T-helper 2 cell treated with Interferon-gamma antibody and Interleukin-4, amounts not matched to agents 5 μg/mL and 100 μg/mL, for 36 hours (primary cell): ENCODE measurements around the gene KCNQ1.

Source experiments
- DNase-seq: peaks from one replicate; pipeline ENCODE4 v3.0.0; 2021; ENCODE audit warnings: low spot score
- H3K27ac Mint-ChIP-seq: one replicate; pipeline ENCODE4 v1.8.0; 2021; ENCODE audit warnings: mild to moderate bottlenecking, mixed read lengths
- H3K27me3 Mint-ChIP-seq: one replicate; pipeline ENCODE4 v1.8.0; 2021; ENCODE audit warnings: low read depth, mixed read lengths
- H3K36me3 Mint-ChIP-seq: one replicate; pipeline ENCODE4 v1.8.0; 2021; ENCODE audit warnings: low read depth, mixed read lengths
- H3K4me1 Mint-ChIP-seq: one replicate; pipeline ENCODE4 v1.8.0; 2021; ENCODE audit warnings: low read depth, mixed read lengths
- H3K4me3 Mint-ChIP-seq: one replicate; pipeline ENCODE4 v1.8.0; 2022; ENCODE audit warnings: mild to moderate bottlenecking, moderate library complexity, mixed read lengths
- H3K9me3 Mint-ChIP-seq: one replicate; pipeline ENCODE4 v1.8.0; 2021; ENCODE audit warnings: mixed read lengths

Gene KCNQ1

DNA sequence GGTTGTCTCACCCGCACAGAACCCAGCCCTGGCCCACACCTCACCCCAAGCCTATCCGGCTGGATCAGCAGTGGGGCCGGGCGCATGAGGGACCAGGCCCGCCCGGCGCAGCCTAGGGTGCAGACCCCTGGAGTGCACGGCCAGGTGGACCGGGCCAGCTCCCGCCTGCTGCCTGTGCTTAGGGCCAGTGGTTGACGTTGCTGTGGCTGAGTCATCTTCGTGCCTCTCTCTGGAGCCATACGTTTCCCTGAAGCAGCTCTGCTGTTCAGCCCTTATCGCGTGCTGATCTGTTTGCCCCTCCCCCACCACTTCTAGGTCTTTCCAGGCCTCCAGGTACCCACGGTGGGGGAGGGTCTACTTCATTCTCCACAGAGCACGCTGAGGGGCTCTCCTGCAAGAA lies 401.2 kb downstream of the KCNQ1 start:
- Mint-ChIP-seq H3K9me3 (no peaks in the 10 kb centered on the region), H3K36me3 (no peaks in the 10 kb centered on the region), H3K27ac (no peak overlapping the region), H3K4me3 (no peak overlapping the region), H3K27me3 (no peaks in the 10 kb centered on the region), H3K4me1 (no peaks in the 10 kb centered on the region)
- no peak for DNase-seq

DNA sequence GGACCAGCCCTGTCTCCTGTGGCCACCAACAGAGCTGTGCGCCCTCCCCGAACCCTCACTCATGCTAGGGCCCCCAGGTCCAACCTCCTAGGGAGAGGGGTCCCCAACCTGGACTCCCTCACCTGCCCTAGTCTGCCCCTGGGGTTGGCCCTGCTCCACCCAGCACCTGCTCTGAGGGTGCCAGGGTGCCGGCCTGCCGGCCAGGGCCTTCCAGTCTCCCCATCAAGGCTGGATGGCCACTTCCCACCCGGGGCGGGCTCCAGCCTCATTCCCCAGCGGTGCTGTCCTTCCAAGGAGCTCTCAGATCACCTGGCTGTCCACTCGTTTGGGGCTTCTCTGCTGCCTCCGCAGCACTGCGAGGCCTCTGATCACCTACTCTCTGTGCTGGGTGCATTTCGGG lies 401.7 kb downstream of the KCNQ1 start:
- no peaks in the 10 kb centered on the region for H3K9me3 Mint-ChIP-seq
- H3K4me3 Mint-ChIP-seq = no peak overlapping the region
- H3K27me3 Mint-ChIP-seq = no peaks in the 10 kb centered on the region
- H3K4me1 Mint-ChIP-seq = no peaks in the 10 kb centered on the region
- no peaks in the 10 kb centered on the region for H3K36me3 Mint-ChIP-seq
- no peak overlapping the region for H3K27ac Mint-ChIP-seq
- DNase-seq = no peak

DNA sequence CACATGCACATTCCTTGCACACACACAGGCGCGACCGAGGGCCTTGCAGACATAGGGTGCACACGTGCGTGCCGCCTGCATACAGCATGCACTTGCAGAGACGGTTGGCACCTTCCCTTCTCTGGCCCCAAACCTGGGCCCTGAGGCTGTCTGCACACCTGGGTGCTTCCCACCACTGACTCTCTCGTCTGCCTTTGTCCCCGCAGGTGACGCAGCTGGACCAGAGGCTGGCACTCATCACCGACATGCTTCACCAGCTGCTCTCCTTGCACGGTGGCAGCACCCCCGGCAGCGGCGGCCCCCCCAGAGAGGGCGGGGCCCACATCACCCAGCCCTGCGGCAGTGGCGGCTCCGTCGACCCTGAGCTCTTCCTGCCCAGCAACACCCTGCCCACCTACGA lies 402.8 kb downstream of the KCNQ1 start:
- Mint-ChIP-seq H3K4me1 (no peaks in the 10 kb centered on the region), H3K27ac (no peak overlapping the region), H3K4me3 (no peak overlapping the region), H3K36me3 (no peaks in the 10 kb centered on the region), H3K27me3 (no peaks in the 10 kb centered on the region), H3K9me3 (no peaks in the 10 kb centered on the region)
- no peak for DNase-seq

DNA sequence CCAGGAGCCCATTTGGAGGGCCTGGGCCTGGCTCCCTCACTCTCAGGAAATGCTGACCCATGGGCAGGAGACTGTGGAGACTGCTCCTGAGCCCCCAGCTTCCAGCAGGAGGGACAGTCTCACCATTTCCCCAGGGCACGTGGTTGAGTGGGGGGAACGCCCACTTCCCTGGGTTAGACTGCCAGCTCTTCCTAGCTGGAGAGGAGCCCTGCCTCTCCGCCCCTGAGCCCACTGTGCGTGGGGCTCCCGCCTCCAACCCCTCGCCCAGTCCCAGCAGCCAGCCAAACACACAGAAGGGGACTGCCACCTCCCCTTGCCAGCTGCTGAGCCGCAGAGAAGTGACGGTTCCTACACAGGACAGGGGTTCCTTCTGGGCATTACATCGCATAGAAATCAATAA lies 403.7 kb downstream of the KCNQ1 start:
- no peak overlapping the region for H3K27ac Mint-ChIP-seq
- no peaks in the 10 kb centered on the region for H3K4me1 Mint-ChIP-seq
- no peak overlapping the region for H3K4me3 Mint-ChIP-seq
- no peaks in the 10 kb centered on the region for H3K36me3 Mint-ChIP-seq
- H3K9me3 Mint-ChIP-seq = no peaks in the 10 kb centered on the region
- no peak for DNase-seq
- no peaks in the 10 kb centered on the region for H3K27me3 Mint-ChIP-seq

DNA sequence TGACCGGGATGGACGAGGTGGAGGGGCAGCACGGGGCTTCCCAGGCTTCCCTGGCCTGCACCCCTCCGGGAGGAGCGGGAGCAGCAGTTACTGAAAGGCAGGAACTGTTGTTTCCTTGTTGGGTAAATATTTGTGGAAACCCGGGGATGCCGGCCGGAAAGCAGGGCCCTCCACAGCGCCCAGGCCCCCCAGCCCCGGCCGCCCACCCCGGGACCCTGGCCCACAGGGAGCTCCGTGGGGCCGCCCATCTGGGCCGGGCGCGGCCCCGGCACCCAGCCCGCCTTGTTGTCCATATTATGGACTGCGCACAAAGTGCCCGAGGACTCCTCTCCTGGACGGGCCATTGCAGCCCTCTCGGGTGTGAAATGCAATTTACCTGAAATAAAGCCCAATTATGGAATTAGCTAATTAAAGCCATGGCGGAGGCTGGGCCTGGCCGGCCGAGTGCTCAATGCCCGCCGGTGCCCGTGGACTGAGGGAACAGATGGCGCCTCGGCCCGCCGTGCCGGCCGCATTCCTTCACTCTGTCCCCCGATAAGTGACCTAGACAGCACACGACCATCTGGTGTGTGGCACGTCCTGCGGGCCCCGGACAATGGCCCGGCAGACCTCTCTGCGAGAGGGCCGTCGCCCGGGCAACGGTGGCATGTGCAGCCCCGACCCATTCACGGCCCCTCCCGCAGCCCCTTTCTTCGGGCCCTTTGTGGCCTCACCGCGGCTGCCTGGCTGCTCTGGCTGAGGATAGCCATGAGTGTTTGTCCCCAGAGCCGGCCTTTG lies 405.4 kb downstream of the KCNQ1 start:
- H3K4me3 Mint-ChIP-seq = no peak overlapping the region
- H3K27me3 Mint-ChIP-seq = no peaks in the 10 kb centered on the region
- no peak for DNase-seq
- H3K4me1 Mint-ChIP-seq = no peaks in the 10 kb centered on the region
- H3K36me3 Mint-ChIP-seq = no peaks in the 10 kb centered on the region
- no peaks in the 10 kb centered on the region for H3K9me3 Mint-ChIP-seq
- H3K27ac Mint-ChIP-seq = no peak overlapping the region

DNA sequence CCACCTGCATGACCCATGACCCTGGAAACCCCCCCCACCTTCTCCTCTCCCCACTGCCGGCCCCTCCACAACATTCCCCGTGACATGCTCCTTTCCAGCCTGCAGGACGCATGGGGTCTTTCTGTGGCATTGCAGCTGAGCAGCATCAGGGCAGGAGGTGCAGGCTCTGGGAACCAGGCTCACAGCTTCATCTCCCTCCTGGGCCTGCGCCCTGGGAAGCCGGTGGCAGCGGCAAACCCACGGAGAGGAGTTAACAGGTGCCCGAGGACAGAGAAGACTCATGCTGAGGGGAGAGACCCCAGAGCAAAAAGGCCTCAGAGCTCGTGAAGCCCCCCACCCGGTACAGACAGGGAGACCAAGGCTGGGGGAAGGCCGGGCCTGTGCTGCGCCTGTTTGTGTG lies 408.6 kb downstream of the KCNQ1 start:
- Mint-ChIP-seq H3K4me3 (no peak overlapping the region), H3K36me3 (no peaks in the 10 kb centered on the region), H3K9me3 (no peaks in the 10 kb centered on the region), H3K4me1 (no peaks in the 10 kb centered on the region), H3K27me3 (no peaks in the 10 kb centered on the region), H3K27ac (no peak overlapping the region)
- DNase-seq = no peak

DNA sequence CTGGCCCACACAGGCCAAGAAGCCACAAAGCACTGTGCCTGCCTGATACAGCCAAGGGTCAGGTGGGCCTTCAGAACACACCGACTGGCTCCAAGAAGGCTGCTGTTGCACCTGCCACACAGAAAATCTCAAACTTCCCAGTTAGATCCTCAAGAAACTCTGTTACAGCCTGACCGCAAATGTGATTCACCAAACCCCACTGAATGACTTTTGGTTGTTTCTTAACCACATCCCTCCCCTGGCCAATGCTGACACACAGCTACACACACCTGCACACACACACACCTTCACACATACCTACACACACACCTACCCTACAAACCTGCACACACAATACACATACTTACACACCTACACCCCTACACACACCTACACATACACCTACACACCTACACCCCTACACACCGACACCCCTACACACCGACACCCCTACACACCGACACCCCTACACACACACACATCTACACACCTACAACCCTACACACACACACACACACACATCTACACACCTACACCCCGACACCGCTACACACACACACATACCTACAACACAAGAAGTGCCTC lies 409.3 kb downstream of the KCNQ1 start:
- H3K27ac Mint-ChIP-seq = no peak overlapping the region
- no peaks in the 10 kb centered on the region for H3K4me1 Mint-ChIP-seq
- no peaks in the 10 kb centered on the region for H3K36me3 Mint-ChIP-seq
- H3K27me3 Mint-ChIP-seq = no peaks in the 10 kb centered on the region
- H3K4me3 Mint-ChIP-seq = no peak overlapping the region
- no peak for DNase-seq
- H3K9me3 Mint-ChIP-seq = no peaks in the 10 kb centered on the region

DNA sequence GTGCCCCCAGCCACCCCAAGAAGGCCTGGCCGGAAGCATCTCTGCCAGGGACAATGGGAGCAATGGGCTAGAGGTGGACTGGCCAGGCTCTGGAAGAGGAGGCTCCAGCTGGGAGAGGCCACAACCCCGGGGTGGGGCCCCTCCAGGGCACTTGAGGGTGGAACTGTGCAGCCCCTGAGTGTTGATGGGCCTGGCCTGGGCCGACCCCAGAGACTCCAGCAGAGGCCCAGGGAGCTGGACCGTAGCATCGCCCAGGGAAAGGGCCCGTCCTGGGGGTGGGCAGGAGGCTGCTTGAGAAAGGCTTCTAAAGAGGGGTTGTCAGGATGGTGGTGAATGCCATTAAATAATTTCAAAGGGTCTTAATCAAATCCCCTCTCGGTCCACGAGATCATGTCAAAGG lies 410.4 kb downstream of the KCNQ1 start:
- Mint-ChIP-seq H3K9me3 (no peaks in the 10 kb centered on the region), H3K4me3 (no peak overlapping the region), H3K27ac (no peak overlapping the region), H3K27me3 (no peaks in the 10 kb centered on the region), H3K36me3 (no peaks in the 10 kb centered on the region), H3K4me1 (no peaks in the 10 kb centered on the region)
- DNase-seq = no peak

DNA sequence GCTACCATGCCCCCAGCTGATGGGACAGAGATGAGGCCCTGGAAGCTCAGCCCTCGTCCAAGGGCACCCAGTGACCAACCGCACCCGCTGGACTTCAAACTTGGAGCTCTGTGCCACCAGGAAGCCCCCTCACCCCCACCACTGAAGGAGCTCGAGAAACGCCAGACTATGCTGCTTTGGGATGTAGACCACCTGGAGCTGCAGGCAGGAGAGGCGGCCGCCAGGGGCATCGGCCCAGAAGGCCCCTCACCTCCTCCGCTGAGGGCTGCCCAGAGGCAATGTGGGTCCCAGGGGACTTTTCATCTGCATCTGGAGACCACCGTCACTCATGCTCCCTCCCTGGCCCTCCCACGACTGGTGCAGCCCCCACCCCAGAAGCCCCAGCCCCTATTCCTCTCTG lies 412.5 kb downstream of the KCNQ1 start:
- no peaks in the 10 kb centered on the region for H3K9me3 Mint-ChIP-seq
- peaks cover 4% of the 10 kb centered on the region for H3K27me3 Mint-ChIP-seq
- DNase-seq = no peak
- no peaks in the 10 kb centered on the region for H3K4me1 Mint-ChIP-seq
- no peaks in the 10 kb centered on the region for H3K36me3 Mint-ChIP-seq
- no peak overlapping the region for H3K27ac Mint-ChIP-seq
- no peak overlapping the region for H3K4me3 Mint-ChIP-seq

DNA sequence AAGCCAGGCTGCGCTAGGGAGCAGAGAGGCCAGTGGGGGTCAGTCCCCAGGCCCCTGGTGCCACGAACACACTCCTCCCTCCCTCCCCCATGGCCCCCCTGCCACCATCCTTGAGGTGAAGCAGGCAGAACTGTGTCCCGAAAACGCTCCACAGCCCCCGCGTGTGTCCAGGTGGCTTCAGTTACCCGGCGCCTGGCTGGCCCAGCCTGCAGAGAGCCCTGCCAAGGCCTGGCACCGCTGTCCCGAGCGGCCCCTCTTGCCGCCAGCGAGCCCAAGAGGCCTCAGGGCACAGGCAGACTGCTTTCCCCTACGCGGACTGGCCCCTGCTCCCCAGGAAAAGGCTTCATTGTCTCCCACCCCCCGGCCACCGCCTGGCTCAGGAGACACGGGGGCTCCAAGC lies 413.1 kb downstream of the KCNQ1 start:
- Mint-ChIP-seq H3K4me3 (no peak overlapping the region), H3K4me1 (no peaks in the 10 kb centered on the region), H3K9me3 (no peaks in the 10 kb centered on the region), H3K36me3 (no peaks in the 10 kb centered on the region), H3K27me3 (peaks cover 4% of the 10 kb centered on the region), H3K27ac (no peak overlapping the region)
- DNase-seq = no peak

DNA sequence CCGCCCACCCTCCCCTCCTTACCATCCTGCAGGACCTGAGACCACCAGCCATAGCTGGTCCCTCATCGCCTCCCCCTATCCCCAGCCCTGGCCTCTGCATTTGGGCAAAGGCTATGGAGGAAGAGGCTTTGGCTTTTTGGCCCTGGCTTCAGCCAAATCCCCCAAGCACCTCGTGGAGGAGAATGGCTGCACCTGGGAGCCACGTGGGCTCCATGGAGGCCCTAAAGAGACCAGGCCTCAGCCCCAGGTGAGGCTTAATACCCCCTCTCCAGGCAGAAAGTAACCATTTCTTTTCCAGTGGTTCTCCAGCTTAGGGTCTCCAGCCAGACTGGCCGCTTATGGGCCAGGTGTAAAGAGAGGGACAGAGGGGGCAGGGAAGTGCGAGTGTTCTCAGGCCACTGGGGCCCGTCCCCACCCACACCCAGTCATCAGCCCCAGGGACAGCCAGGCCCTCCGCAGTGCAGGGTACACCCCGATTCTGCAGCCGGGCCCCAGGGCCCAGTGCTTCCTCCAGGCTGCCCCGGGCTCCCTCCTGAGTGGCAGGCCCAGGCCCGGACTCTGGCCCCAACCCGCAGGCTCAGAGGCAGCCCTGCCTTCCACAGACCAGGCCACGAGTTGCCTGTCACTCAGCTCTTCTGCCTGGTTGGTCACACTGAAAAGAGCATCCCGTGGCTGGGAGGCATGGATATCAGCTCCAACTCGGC lies 414.3 kb downstream of the KCNQ1 start:
- H3K4me3 Mint-ChIP-seq = no peak overlapping the region
- H3K36me3 Mint-ChIP-seq = no peaks in the 10 kb centered on the region
- peaks cover 14% of the 10 kb centered on the region for H3K27me3 Mint-ChIP-seq
- H3K27ac Mint-ChIP-seq = no peak overlapping the region
- no peaks in the 10 kb centered on the region for H3K9me3 Mint-ChIP-seq
- H3K4me1 Mint-ChIP-seq = no peaks in the 10 kb centered on the region
- DNase-seq = no peak

DNA sequence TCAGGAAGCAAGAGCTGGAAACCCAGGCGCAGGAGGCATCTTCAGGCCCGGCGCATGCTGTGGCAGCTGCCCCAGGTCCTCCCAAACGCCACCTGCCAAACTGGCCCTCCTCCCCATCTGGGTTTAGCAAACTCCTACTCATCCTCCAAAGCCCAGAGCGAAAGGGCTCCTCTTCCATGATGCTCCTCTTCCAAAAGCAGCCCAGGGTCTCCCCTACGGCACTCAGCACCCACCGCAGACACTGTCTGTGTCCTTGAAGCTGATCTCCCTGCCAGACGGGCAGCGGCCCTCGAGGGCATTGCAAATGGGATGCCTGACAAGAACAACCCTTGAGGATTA lies 414.9 kb downstream of the KCNQ1 start:
- Mint-ChIP-seq H3K4me1 (no peaks in the 10 kb centered on the region), H3K9me3 (no peaks in the 10 kb centered on the region), H3K4me3 (no peak overlapping the region), H3K27ac (no peak overlapping the region), H3K27me3 (peaks cover 19% of the 10 kb centered on the region), H3K36me3 (no peaks in the 10 kb centered on the region)
- DNase-seq = no peak

DNA sequence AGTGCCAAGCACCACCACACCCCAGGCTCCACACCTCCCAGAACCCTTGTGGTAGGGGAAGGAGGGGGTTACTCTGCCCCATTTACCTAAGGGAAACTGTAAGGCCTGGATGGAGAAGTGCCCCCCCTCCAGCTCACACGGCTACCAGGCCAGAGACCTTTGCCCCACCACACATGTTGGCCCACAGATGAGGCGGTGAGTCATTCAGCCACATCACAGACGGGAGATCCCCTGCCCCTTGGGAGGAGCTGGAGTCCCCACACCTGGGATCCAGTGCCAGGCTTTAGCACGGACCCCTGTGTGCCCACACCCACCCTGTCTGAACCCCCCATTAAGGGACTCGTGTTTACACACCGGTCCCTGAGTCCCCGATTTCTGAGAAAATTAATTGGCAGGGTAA lies 415.8 kb downstream of the KCNQ1 start:
- Mint-ChIP-seq H3K27me3 (peaks cover 25% of the 10 kb centered on the region), H3K4me3 (no peak overlapping the region), H3K4me1 (no peaks in the 10 kb centered on the region), H3K27ac (no peak overlapping the region), H3K36me3 (no peaks in the 10 kb centered on the region), H3K9me3 (no peaks in the 10 kb centered on the region)
- DNase-seq = no peak

DNA sequence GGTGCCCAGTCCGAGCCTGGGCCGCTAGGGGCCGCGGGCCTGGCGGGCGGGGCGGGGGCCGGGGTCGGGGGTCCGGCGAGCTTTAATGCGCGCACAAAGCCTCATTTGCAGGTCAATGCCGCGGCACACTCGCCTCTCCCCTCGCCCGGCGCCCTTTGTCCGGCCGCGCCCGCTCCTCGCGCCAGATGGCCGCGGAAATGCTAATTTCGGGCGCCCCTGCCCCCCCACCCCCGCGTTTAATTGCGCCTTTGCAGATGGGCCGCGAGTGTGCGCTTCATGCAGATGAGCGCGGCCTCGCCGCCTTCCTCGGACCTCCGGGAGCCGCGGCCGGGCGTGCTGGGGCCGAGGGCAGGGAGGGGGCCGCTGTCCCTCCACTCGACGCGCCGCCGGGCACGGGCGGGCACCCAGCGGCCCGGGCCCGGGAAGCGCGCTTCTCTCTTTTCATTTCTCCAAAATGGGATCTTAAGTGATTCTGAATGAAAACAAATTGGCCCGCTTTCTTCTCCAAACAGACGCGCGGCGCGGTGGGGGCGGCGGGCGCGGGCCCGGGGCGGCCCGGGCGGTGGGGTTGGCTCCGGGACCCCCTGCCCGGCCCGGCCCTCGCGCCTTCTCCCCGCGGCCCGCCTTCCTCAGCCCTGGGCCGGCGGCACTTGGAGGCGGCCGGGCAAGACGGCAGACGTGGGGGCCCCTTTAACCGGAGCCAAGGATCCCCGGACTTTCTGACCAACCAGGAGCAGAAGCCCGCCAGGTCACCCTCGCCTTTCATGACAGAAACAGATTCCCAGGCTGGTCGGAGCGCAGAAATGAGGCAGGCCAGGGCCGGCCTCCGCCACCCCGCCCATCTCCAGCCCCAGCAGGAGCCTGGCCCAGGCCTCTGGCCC lies 417.8 kb downstream of the KCNQ1 start:
- no peak overlapping the region for H3K27ac Mint-ChIP-seq
- DNase-seq = no peak
- no peaks in the 10 kb centered on the region for H3K4me1 Mint-ChIP-seq
- H3K36me3 Mint-ChIP-seq = no peaks in the 10 kb centered on the region
- H3K4me3 Mint-ChIP-seq = no peak overlapping the region
- no peaks in the 10 kb centered on the region for H3K9me3 Mint-ChIP-seq
- peaks cover 35% of the 10 kb centered on the region for H3K27me3 Mint-ChIP-seq
